GM23338 (cell line): ENCODE measurements around the gene CFAP74. TPM values are rescaled to one million over a fixed set of nuclear protein-coding genes. Genes with fewer than 3 reads are reported as not detected.

Experiments
- CREB1 ChIP-seq: fragments of 250-450 bp; sonication (Bioruptor Pico); IDR thresholded peaks from 2 replicates; pipeline ENCODE4 v1.5.0; 2020; ENCODE audit warnings: low read depth, mild to moderate bottlenecking, moderate library complexity
- CTCF ChIP-seq, 2 experiments: fragments of 200-600 bp in 1 of 2; sonication (generic) in 1 of 2; conservative IDR thresholded peaks; 2 replicates each; pipeline versions ENCODE4 v1.5.1 to v1.6.1; 2016 to 2017; ENCODE audit warnings: antibody characterized with exemption in 2 of 2, low read depth in 2 of 2, mild to moderate bottlenecking in 2 of 2, moderate library complexity in 1 of 2
- ETS1 ChIP-seq: IDR thresholded peaks from 2 replicates; pipeline ENCODE4 v1.6.1; 2016; ENCODE audit warnings: antibody characterized with exemption
- EZH2phosphoT487 ChIP-seq: fragments of 200-600 bp; sonication (generic); IDR thresholded peaks from one replicate; pipeline ENCODE4 v1.8.1; 2018; ENCODE audit warnings: antibody characterized with exemption; ENCODE audit not compliant: unreplicated experiment
- JUNB ChIP-seq: IDR thresholded peaks from one replicate; pipeline ENCODE4 v1.6.1; 2016; ENCODE audit warnings: antibody characterized with exemption; ENCODE audit not compliant: unreplicated experiment
- NANOG ChIP-seq: IDR thresholded peaks from 2 replicates; pipeline ENCODE4 v1.6.1; 2016; ENCODE audit warnings: antibody characterized with exemption, borderline replicate concordance
- POLR2AphosphoS5 ChIP-seq: IDR thresholded peaks from 2 replicates; pipeline ENCODE4 v1.6.1; 2016; ENCODE audit warnings: antibody characterized with exemption, low read depth
- STAT1 ChIP-seq: IDR thresholded peaks from one replicate; pipeline ENCODE4 v1.6.1; 2016; ENCODE audit warnings: antibody characterized with exemption; ENCODE audit not compliant: unreplicated experiment
- ZNF114 ChIP-seq: fragments of 250-450 bp; sonication (Bioruptor Pico); IDR thresholded peaks from 2 replicates; pipeline ENCODE4 v1.5.0; 2020; ENCODE audit warnings: mild to moderate bottlenecking, moderate library complexity
- ZNF331 ChIP-seq: fragments of 250-450 bp; sonication (Bioruptor Pico); IDR thresholded peaks from 2 replicates; pipeline ENCODE4 v1.5.0; 2020; ENCODE audit warnings: low read depth, mild to moderate bottlenecking, moderate library complexity
- ZNF462 ChIP-seq: fragments of 250-450 bp; sonication (Bioruptor Pico); IDR thresholded peaks from 2 replicates; pipeline ENCODE4 v1.5.0; 2020; ENCODE audit warnings: mild to moderate bottlenecking, moderate library complexity
- polyA plus RNA-seq: library from polyadenylated mRNA; unstranded; fragments of >200 nt; fragmentation: Nextera tagmentation; extraction: Ambion mirVana; gene quantifications from 2 replicates; pipeline ENCODE4 v1.2.1, GENCODE V29; 2016
- total RNA-seq: library from RNA; depleted of rRNA; stranded (reverse); fragments of >200 nt; shearing (Covaris generic); gene quantifications from 2 replicates; pipeline ENCODE4 v1.2.3, GENCODE V29; 2014

Gene CFAP74
- total and polyA plus RNA-seq, 2 experiments from 2014 or later, result 0.21 TPM; not detected in 1

- TF ChIP-seq ZNF462 (CRISPR knock-in tag) (no peak), ETS1 (no peak), STAT1 (no peak), ZNF114 (no peak), CREB1 (no peak), ZNF331 (CRISPR knock-in tag) (no peak), POLR2AphosphoS5 (no peak), EZH2phosphoT487 (no peak), NANOG (no peak), JUNB (no peak), CTCF (conservative IDR thresholded peaks at IDR 0.05; ENCODE audit: low read depth in 2 of 2) (no peak)
These were observed 107.9 kb downstream of the CFAP74 start (continued) for GRCh38 chr1:1895456-1896336.
